CD4-positive, alpha-beta T cell (primary cell): ENCODE results near the gene PRICKLE1. TPM values are rescaled to one million over a fixed set of nuclear protein-coding genes. Genes with fewer than 3 reads are reported as not detected.

Experiments
- ATAC-seq: fragments of 200-7000 bp; cut with Tn5 transposase; one replicate; pipeline ENCODE4 v1.10.0; 2022; ENCODE audit warnings: mild to moderate bottlenecking; ENCODE audit not compliant: poor library complexity
- CTCF ChIA-PET: fragments of 350-600 bp; sonication (Branson Sonifier 250); formaldehyde crosslinking; loops from one replicate; lab custom pipeline; 2021; ENCODE audit warnings: antibody characterized with exemption, inconsistent platforms; lab: Charles Lee
- POLR2A ChIA-PET: fragments of 350-600 bp; sonication (Branson Sonifier 250); formaldehyde crosslinking; loops from one replicate; lab custom pipeline; 2021; ENCODE audit warnings: antibody characterized with exemption, inconsistent platforms; lab: Charles Lee
- DNase-seq, 14 experiments: peaks; one replicate each; pipeline ENCODE4 v3.0.0-alpha.2; 2013 to 2020; ENCODE audit warnings: mixed read lengths in 2 of 14
- H3K27ac ChIP-seq, 2 donors: one replicate each; pipeline versions ENCODE4 v1.5.1 to v1.7.0; 2013; ENCODE audit warnings: low read length in 2 of 2, low read depth in 1 of 2, mild to moderate bottlenecking in 1 of 2
- H3K27me3 ChIP-seq, 2 experiments: 1 replicate in 1 of 2; 2 replicates in 1 of 2; pipeline versions ENCODE4 v1.6.1 to v1.7.0; 2013; ENCODE audit warnings: low read length in 2 of 2, control low read depth in 1 of 2, mild to moderate bottlenecking in 1 of 2, moderate library complexity in 1 of 2; ENCODE audit not compliant: insufficient read depth in 2 of 2, control insufficient read depth in 1 of 2
- H3K36me3 ChIP-seq: one replicate; pipeline ENCODE4 v1.6.1; 2013; ENCODE audit warnings: low read length, control low read depth; ENCODE audit not compliant: insufficient read depth
- H3K4me1 ChIP-seq: one replicate; pipeline ENCODE4 v1.6.1; 2013; ENCODE audit warnings: low read length, control low read depth; ENCODE audit not compliant: insufficient read depth
- H3K4me3 ChIP-seq: one replicate; pipeline ENCODE4 v1.5.1; 2013; ENCODE audit warnings: mild to moderate bottlenecking, low read length, moderate library complexity
- H3K9me3 ChIP-seq, 2 experiments: 1 replicate in 1 of 2; 2 replicates in 1 of 2; pipeline versions ENCODE4 v1.6.1 to v1.7.0; 2013; ENCODE audit warnings: low read length in 2 of 2, mild to moderate bottlenecking in 2 of 2, control low read depth in 1 of 2, moderate library complexity in 1 of 2; ENCODE audit not compliant: control insufficient read depth in 1 of 2, insufficient read depth in 1 of 2
- H3K27ac Mint-ChIP-seq: one replicate; pipeline ENCODE4 v1.8.0; 2020; ENCODE audit warnings: mixed read lengths
- H3K27me3 Mint-ChIP-seq: one replicate; pipeline ENCODE4 v1.8.0; 2021; ENCODE audit warnings: mixed read lengths
- H3K36me3 Mint-ChIP-seq: one replicate; pipeline ENCODE4 v1.8.0; 2021; ENCODE audit warnings: low read depth, mixed read lengths
- H3K4me1 Mint-ChIP-seq: one replicate; pipeline ENCODE4 v1.8.0; 2021; ENCODE audit warnings: low read depth, mixed read lengths
- H3K4me3 Mint-ChIP-seq: one replicate; pipeline ENCODE4 v1.8.0; 2020; ENCODE audit warnings: mild to moderate bottlenecking, mixed read lengths
- H3K9me3 Mint-ChIP-seq: one replicate; pipeline ENCODE4 v1.8.0; 2020; ENCODE audit warnings: mixed read lengths
- intact Hi-C, 2 experiments: fragments of 100-400 bp; cut with DNase I in 1 of 2; cut with micrococcal nuclease in 1 of 2; formaldehyde crosslinking; loops; one replicate each; pipeline versions ENCODE4 v1.15.1 to v1.9.0; 2023 to 2025; cut with DNase I, micrococcal nuclease
- total RNA-seq, 174 experiments: library from RNA in 2 of 174; stranded (reverse) in 2 of 174; gene quantifications; one replicate each; pipeline ENCODE4 v1.2.3 and lab custom pipeline; 2021 to 2026
- TF ChIP-seq, protein P1 (sequence below): fragments of 200-600 bp; IDR thresholded peaks from one replicate; pipeline ENCODE4 v1.8.0; 2022; ENCODE audit warnings: antibody characterized with exemption, mild to moderate bottlenecking

The PRICKLE1 gene
- total RNA-seq, 2 experiments from 2014 or later = not detected

- POLR2A ChIA-PET = no interaction called here
- H3K4me3 Mint-ChIP-seq = no peak overlapping the region
- TF ChIP-seq, protein P1, sequence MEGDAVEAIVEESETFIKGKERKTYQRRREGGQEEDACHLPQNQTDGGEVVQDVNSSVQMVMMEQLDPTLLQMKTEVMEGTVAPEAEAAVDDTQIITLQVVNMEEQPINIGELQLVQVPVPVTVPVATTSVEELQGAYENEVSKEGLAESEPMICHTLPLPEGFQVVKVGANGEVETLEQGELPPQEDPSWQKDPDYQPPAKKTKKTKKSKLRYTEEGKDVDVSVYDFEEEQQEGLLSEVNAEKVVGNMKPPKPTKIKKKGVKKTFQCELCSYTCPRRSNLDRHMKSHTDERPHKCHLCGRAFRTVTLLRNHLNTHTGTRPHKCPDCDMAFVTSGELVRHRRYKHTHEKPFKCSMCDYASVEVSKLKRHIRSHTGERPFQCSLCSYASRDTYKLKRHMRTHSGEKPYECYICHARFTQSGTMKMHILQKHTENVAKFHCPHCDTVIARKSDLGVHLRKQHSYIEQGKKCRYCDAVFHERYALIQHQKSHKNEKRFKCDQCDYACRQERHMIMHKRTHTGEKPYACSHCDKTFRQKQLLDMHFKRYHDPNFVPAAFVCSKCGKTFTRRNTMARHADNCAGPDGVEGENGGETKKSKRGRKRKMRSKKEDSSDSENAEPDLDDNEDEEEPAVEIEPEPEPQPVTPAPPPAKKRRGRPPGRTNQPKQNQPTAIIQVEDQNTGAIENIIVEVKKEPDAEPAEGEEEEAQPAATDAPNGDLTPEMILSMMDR = no peak
- no peaks in the 10 kb centered on the region for H3K36me3 ChIP-seq
- peaks cover 0 to 5% of the 10 kb centered on the region in 2 experiments for H3K9me3 ChIP-seq
- H3K36me3 Mint-ChIP-seq = no peaks in the 10 kb centered on the region
- no peak overlapping the region for H3K27ac Mint-ChIP-seq
- no peak overlapping the region for H3K27ac ChIP-seq
- H3K4me1 Mint-ChIP-seq = peaks cover 4% of the 10 kb centered on the region
- no peak for ATAC-seq
- H3K9me3 Mint-ChIP-seq = no peaks in the 10 kb centered on the region
- CTCF ChIA-PET = no interaction called here
- peaks cover 7% of the 10 kb centered on the region for H3K4me1 ChIP-seq
- DNase-seq = no peak
- no peak overlapping the region for H3K4me3 ChIP-seq
- peaks cover 81% of the 10 kb centered on the region for H3K27me3 Mint-ChIP-seq
- H3K27me3 ChIP-seq = peaks cover 33 to 47% of the 10 kb centered on the region in 2 experiments
- intact Hi-C loops = no loop called here
These were observed 111.6 kb downstream of the PRICKLE1 start for GRCh38 chr12:42477941-42478340.

DNA sequence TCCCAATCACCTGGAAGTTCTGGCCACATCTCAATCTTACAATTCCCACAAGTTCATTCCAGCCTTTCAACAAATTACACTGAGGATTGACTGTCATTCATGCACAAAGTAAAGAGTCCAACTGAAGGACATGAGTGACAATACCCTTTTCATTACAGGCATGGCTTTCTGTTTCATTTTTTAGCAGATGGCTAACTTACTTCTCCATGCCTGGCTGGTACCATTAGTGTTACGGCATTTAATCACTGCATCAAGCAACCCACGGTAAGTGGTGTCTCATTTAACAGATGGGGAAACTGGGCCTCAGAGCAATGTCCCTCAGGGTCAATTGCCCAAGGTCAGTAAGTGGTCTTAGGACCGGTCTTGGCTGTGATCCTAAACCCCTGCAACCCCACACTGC lies 114.4 kb downstream of the PRICKLE1 start:
- ATAC-seq (no peak), DNase-seq (no peak)
- TF ChIP-seq, protein P1 = no peak
- Mint-ChIP-seq H3K9me3 (no peaks in the 10 kb centered on the region), H3K27ac (no peak overlapping the region), H3K27me3 (peaks cover 67% of the 10 kb centered on the region), H3K4me3 (no peak overlapping the region), H3K36me3 (no peaks in the 10 kb centered on the region), H3K4me1 (peaks cover 2% of the 10 kb centered on the region)
- no peak overlapping the region for H3K4me3 ChIP-seq
- no peak overlapping the region for H3K27ac ChIP-seq
- intact Hi-C loops = no loop called here
- no peaks in the 10 kb centered on the region for H3K36me3 ChIP-seq
- no peaks in the 10 kb centered on the region for H3K4me1 ChIP-seq
- H3K27me3 ChIP-seq = peaks cover 17 to 18% of the 10 kb centered on the region in 2 experiments
- ChIA-PET CTCF (no interaction called here), POLR2A (no interaction called here)
- peaks cover 0 to 5% of the 10 kb centered on the region in 2 experiments for H3K9me3 ChIP-seq

GRCh38 chr12:42474391-42474790 lies 115.2 kb downstream of the PRICKLE1 start:
- TF ChIP-seq, protein P1 = no peak
- Mint-ChIP-seq H3K27ac (no peak overlapping the region), H3K27me3 (peaks cover 62% of the 10 kb centered on the region), H3K36me3 (no peaks in the 10 kb centered on the region), H3K4me1 (peaks cover 9% of the 10 kb centered on the region), H3K4me3 (no peak overlapping the region), H3K9me3 (no peaks in the 10 kb centered on the region)
- DNase-seq (no peak), ATAC-seq (no peak)
- intact Hi-C loops = no loop called here
- H3K27me3 ChIP-seq = peaks cover 13 to 14% of the 10 kb centered on the region in 2 experiments
- CTCF ChIA-PET = no interaction called here
- H3K27ac ChIP-seq = no peak overlapping the region
- H3K36me3 ChIP-seq = no peaks in the 10 kb centered on the region
- no peak overlapping the region for H3K4me3 ChIP-seq
- POLR2A ChIA-PET = no interaction called here
- peaks cover 0 to 5% of the 10 kb centered on the region in 2 experiments for H3K9me3 ChIP-seq
- H3K4me1 ChIP-seq = no peaks in the 10 kb centered on the region
